H9 (cell line): Measurements from ENCODE around the gene SNTG2. TPM values are rescaled to one million over a fixed set of nuclear protein-coding genes. Genes with fewer than 3 reads are reported as not detected.

Source experiments
- DNase-seq: peaks from one replicate; pipeline ENCODE4 v3.0.0-alpha.2; 2017
- H2AFZ ChIP-seq: one replicate; pipeline ENCODE4 v1.6.1; 2013; ENCODE audit warnings: mild to moderate bottlenecking, low read length, control low read depth, moderate library complexity
- H2AK5ac ChIP-seq: 2 replicates; pipeline ENCODE4 v1.6.1; 2013; ENCODE audit warnings: low read length, control low read depth, mixed read lengths; ENCODE audit not compliant: insufficient read length
- H2BK120ac ChIP-seq: one replicate; pipeline ENCODE4 v1.6.1; 2013; ENCODE audit warnings: low read depth, mild to moderate bottlenecking, low read length, control low read depth, inconsistent platforms; ENCODE audit not compliant: poor library complexity, severe bottlenecking
- H2BK12ac ChIP-seq: 2 replicates; pipeline ENCODE4 v1.6.1; 2013; ENCODE audit warnings: low read length, control low read depth, mixed read lengths, low read depth; ENCODE audit not compliant: insufficient read length
- H2BK15ac ChIP-seq: 2 replicates; pipeline ENCODE4 v1.6.1; 2013; ENCODE audit warnings: low read depth, low read length, control low read depth
- H2BK20ac ChIP-seq: one replicate; pipeline ENCODE4 v1.6.1; 2013; ENCODE audit warnings: low read depth, mild to moderate bottlenecking, low read length, control low read depth, inconsistent platforms; ENCODE audit not compliant: poor library complexity, severe bottlenecking
- H2BK5ac ChIP-seq: 2 replicates; pipeline ENCODE4 v1.6.1; 2013; ENCODE audit warnings: low read length, control low read depth, mixed read lengths; ENCODE audit not compliant: insufficient read length
- H3K14ac ChIP-seq: 2 replicates; pipeline ENCODE4 v1.6.1; 2013; ENCODE audit warnings: low read length, control low read depth; ENCODE audit not compliant: insufficient read depth
- H3K18ac ChIP-seq: 2 replicates; pipeline ENCODE4 v1.6.1; 2013; ENCODE audit warnings: low read depth, mild to moderate bottlenecking, mixed read lengths, low read length, control low read depth; ENCODE audit not compliant: insufficient read length
- H3K23ac ChIP-seq: 2 replicates; pipeline ENCODE4 v1.6.1; 2013; ENCODE audit warnings: low read length, control low read depth, mixed read lengths, low read depth; ENCODE audit not compliant: insufficient read length
- H3K23me2 ChIP-seq: 2 replicates; pipeline ENCODE4 v1.6.1; 2013; ENCODE audit warnings: low read depth, mild to moderate bottlenecking, mixed read lengths, low read length, control low read depth; ENCODE audit not compliant: insufficient read length, poor library complexity, severe bottlenecking
- H3K27ac ChIP-seq: 2 replicates; pipeline ENCODE4 v1.5.1; 2013; ENCODE audit warnings: low read length, control low read depth, mixed read lengths, low read depth; ENCODE audit not compliant: insufficient read length
- H3K27me3 ChIP-seq: 2 replicates; pipeline ENCODE4 v1.6.1; 2013; ENCODE audit warnings: low read length, control low read depth, inconsistent platforms; ENCODE audit not compliant: insufficient read depth
- H3K4ac ChIP-seq: 2 replicates; pipeline ENCODE4 v1.6.1; 2013; ENCODE audit warnings: low read depth, mild to moderate bottlenecking, control low read depth, inconsistent platforms, low read length, moderate library complexity
- H3K4me1 ChIP-seq: 2 replicates; pipeline ENCODE4 v1.6.1; 2013; ENCODE audit warnings: low read length, control low read depth, inconsistent platforms; ENCODE audit not compliant: insufficient read depth
- H3K4me2 ChIP-seq: 2 replicates; pipeline ENCODE4 v1.6.1; 2013; ENCODE audit warnings: low read length, control low read depth, mixed read lengths; ENCODE audit not compliant: insufficient read length, insufficient read depth
- H3K56ac ChIP-seq: 2 replicates; pipeline ENCODE4 v1.6.1; 2013; ENCODE audit warnings: low read depth, mild to moderate bottlenecking, mixed read lengths, low read length, control low read depth; ENCODE audit not compliant: insufficient read length
- H3K79me1 ChIP-seq: 2 replicates; pipeline ENCODE4 v1.6.1; 2013; ENCODE audit warnings: low read depth, mild to moderate bottlenecking, moderate library complexity, low read length, control low read depth, inconsistent platforms; ENCODE audit not compliant: insufficient read depth, poor library complexity, severe bottlenecking
- H3K79me2 ChIP-seq: 2 replicates; pipeline ENCODE4 v1.6.1; 2013; ENCODE audit warnings: low read length, control low read depth, inconsistent platforms; ENCODE audit not compliant: insufficient read depth
- H3K9ac ChIP-seq: 2 replicates; pipeline ENCODE4 v1.6.1; 2013; ENCODE audit warnings: low read length, control low read depth, mixed read lengths; ENCODE audit not compliant: insufficient read length; ENCODE audit errors: extremely low read depth
- H3K9me3 ChIP-seq: one replicate; pipeline ENCODE4 v1.6.1; 2013; ENCODE audit warnings: low read depth, low read length, inconsistent platforms; ENCODE audit not compliant: control insufficient read depth
- H3T11ph ChIP-seq: one replicate; pipeline ENCODE4 v1.6.1; 2013; ENCODE audit warnings: mild to moderate bottlenecking, low read length, control low read depth, inconsistent platforms
- H4K20me1 ChIP-seq: one replicate; pipeline ENCODE4 v1.6.1; 2013; ENCODE audit not compliant: control insufficient read depth, insufficient read length, insufficient read depth
- H4K5ac ChIP-seq: 2 replicates; pipeline ENCODE4 v1.6.1; 2013; ENCODE audit warnings: low read depth, mild to moderate bottlenecking, mixed read lengths, low read length, control low read depth; ENCODE audit not compliant: insufficient read length
- H4K8ac ChIP-seq: replicated peaks from 2 replicates; pipeline ENCODE4 v1.6.1; 2013; ENCODE audit warnings: low read length, control low read depth, mixed read lengths, low read depth; ENCODE audit not compliant: insufficient read length
- H4K91ac ChIP-seq: 2 replicates; pipeline ENCODE4 v1.6.1; 2013; ENCODE audit warnings: low read depth, mild to moderate bottlenecking, moderate library complexity, mixed read lengths, low read length, control low read depth; ENCODE audit not compliant: insufficient read length
- H3K27ac Mint-ChIP-seq, 3 experiments: 2 replicates in 2 of 3; 3 replicates in 1 of 3; pipeline ENCODE4 v1.8.0; 2020 to 2021; ENCODE audit warnings: mixed read lengths in 3 of 3, mild to moderate bottlenecking in 1 of 3, moderate library complexity in 1 of 3
- H3K27me3 Mint-ChIP-seq: 2 replicates; pipeline ENCODE4 v1.8.0; 2021; ENCODE audit warnings: low read depth, mild to moderate bottlenecking, moderate library complexity, mixed read lengths
- H3K36me3 Mint-ChIP-seq, 3 experiments: 2 replicates in 2 of 3; 3 replicates in 1 of 3; pipeline ENCODE4 v1.8.0; 2020 to 2021; ENCODE audit warnings: low read depth in 3 of 3, mixed read lengths in 3 of 3; ENCODE audit not compliant: insufficient read depth in 1 of 3
- H3K4me1 Mint-ChIP-seq, 2 experiments: 2 replicates each; pipeline ENCODE4 v1.8.0; 2020; ENCODE audit warnings: mixed read lengths in 2 of 2
- H3K4me3 Mint-ChIP-seq, 2 experiments: 2 replicates in 1 of 2; 3 replicates in 1 of 2; pipeline ENCODE4 v1.8.0; 2020 to 2021; ENCODE audit warnings: mild to moderate bottlenecking in 2 of 2, mixed read lengths in 2 of 2, moderate library complexity in 1 of 2
- H3K9me3 Mint-ChIP-seq, 2 experiments: 2 replicates in 1 of 2; 3 replicates in 1 of 2; pipeline ENCODE4 v1.8.0; 2020; ENCODE audit warnings: mild to moderate bottlenecking in 2 of 2, mixed read lengths in 2 of 2, moderate library complexity in 1 of 2
- CTCF ChIP-seq: fragments of 200-600 bp; sonication (generic); conservative IDR thresholded peaks from 3 replicates; pipeline ENCODE4 v1.8.0; 2021; ENCODE audit warnings: antibody characterized with exemption, mild to moderate bottlenecking
- WGBS: extraction: QIAGEN DNeasy Blood & Tissue Kit; methylation state at CpG from one replicate; pipeline ENCODE4 v1.1.7; 2013; ENCODE audit warnings: missing lambda C conversion rate, low lambda C conversion rate, mixed read lengths; ENCODE audit not compliant: insufficient read length; ENCODE audit errors: extremely low coverage; 5-methylcytosine and 5-hydroxymethylcytosine counted together
- total RNA-seq: library from RNA; stranded (reverse); gene quantifications from 2 replicates; pipeline ENCODE4 v1.2.1, GENCODE V29; 2021

Gene SNTG2
- total RNA-seq, 1 experiment from 2014 or later = 13.2 TPM

GRCh38 chr2:1168846-1169245, 218.2 kb downstream of the SNTG2 start:
- Mint-ChIP-seq H3K4me1 (peaks cover 5 to 8% of the 10 kb centered on the region in 2 experiments; a peak in 3 of 4 replicates), H3K4me3 (no peak overlapping the region), H3K9me3 (peaks cover 39 to 42% of the 10 kb centered on the region in 2 experiments), H3K27ac (peak overlapping the region in 1 of 3 experiments; percentile 24; a peak in 1 of 7 replicates), H3K27me3 (no peaks in the 10 kb centered on the region), H3K36me3 (peaks cover 73 to 80% (median 77%) of the 10 kb centered on the region in 3 experiments)
- no peak overlapping the region for H3K23ac ChIP-seq
- H2BK15ac ChIP-seq = no peak overlapping the region
- no peak overlapping the region for H3K18ac ChIP-seq
- H3K27me3 ChIP-seq = no peaks in the 10 kb centered on the region
- peaks cover 28% of the 10 kb centered on the region for H3K9me3 ChIP-seq
- no peak for DNase-seq
- H4K5ac ChIP-seq = no peak overlapping the region
- H3K23me2 ChIP-seq = no peaks in the 10 kb centered on the region
- H2BK5ac ChIP-seq = no peak overlapping the region
- H4K20me1 ChIP-seq = no peaks in the 10 kb centered on the region
- H3K56ac ChIP-seq = no peak overlapping the region
- H4K91ac ChIP-seq = no peak overlapping the region
- no peak overlapping the region for H2AK5ac ChIP-seq
- H3K79me1 ChIP-seq = no peaks in the 10 kb centered on the region
- H4K8ac ChIP-seq = no peak overlapping the region
- no CpG with 5 or more reads among the region's 10 CpGs for WGBS
- H3K79me2 ChIP-seq = no peaks in the 10 kb centered on the region
- no peak overlapping the region for H2AFZ ChIP-seq
- no peak overlapping the region for H3K14ac ChIP-seq
- H3K4me1 ChIP-seq = no peaks in the 10 kb centered on the region; the same call in 1 of the 2 replicates
- no peak overlapping the region for H3K4ac ChIP-seq
- H3K4me2 ChIP-seq = no peak overlapping the region
- H2BK20ac ChIP-seq = no peak overlapping the region
- H3K27ac ChIP-seq = no peak overlapping the region
- no peak overlapping the region for H3T11ph ChIP-seq
- H2BK12ac ChIP-seq = no peak overlapping the region
- no peak overlapping the region for H2BK120ac ChIP-seq
- no peak for TF ChIP-seq CTCF
- H3K9ac ChIP-seq = no peak overlapping the region
